WERI-Rb-1 (cell line): ENCODE measurements around the gene PPFIA2.

Experiments used
- DNase-seq: peaks from one replicate; pipeline ENCODE4 v3.0.0-alpha.2; 2020
- H3K27ac ChIP-seq: fragments of 250-450 bp; sonication (Bioruptor Pico); 2 replicates; pipeline ENCODE4 v1.5.1; 2020; ENCODE audit warnings: mild to moderate bottlenecking, moderate library complexity
- H3K27me3 ChIP-seq: fragments of 250-450 bp; sonication (Bioruptor Pico); 2 replicates; pipeline ENCODE4 v1.5.1; 2021; ENCODE audit warnings: mild to moderate bottlenecking, low read depth, moderate library complexity; ENCODE audit not compliant: insufficient read depth, severe bottlenecking
- H3K36me3 ChIP-seq: fragments of 250-450 bp; sonication (Bioruptor Pico); 2 replicates; pipeline ENCODE4 v1.5.1; 2020; ENCODE audit warnings: mild to moderate bottlenecking, moderate library complexity
- H3K4me3 ChIP-seq: 2 replicates; pipeline ENCODE4 v1.5.1; 2011; ENCODE audit warnings: low read depth, mild to moderate bottlenecking, control low read depth, low read length
- H3K9me3 ChIP-seq: fragments of 250-450 bp; sonication (Bioruptor Pico); 2 replicates; pipeline ENCODE4 v1.5.1; 2021; ENCODE audit warnings: mild to moderate bottlenecking, moderate library complexity; ENCODE audit not compliant: severe bottlenecking
- TF ChIP-seq, protein P1 (sequence below): IDR thresholded peaks from 2 replicates; pipeline ENCODE4 v1.5.1; 2011; ENCODE audit warnings: low read depth, mild to moderate bottlenecking, control low read depth, inconsistent platforms, low read length

Gene PPFIA2

DNA sequence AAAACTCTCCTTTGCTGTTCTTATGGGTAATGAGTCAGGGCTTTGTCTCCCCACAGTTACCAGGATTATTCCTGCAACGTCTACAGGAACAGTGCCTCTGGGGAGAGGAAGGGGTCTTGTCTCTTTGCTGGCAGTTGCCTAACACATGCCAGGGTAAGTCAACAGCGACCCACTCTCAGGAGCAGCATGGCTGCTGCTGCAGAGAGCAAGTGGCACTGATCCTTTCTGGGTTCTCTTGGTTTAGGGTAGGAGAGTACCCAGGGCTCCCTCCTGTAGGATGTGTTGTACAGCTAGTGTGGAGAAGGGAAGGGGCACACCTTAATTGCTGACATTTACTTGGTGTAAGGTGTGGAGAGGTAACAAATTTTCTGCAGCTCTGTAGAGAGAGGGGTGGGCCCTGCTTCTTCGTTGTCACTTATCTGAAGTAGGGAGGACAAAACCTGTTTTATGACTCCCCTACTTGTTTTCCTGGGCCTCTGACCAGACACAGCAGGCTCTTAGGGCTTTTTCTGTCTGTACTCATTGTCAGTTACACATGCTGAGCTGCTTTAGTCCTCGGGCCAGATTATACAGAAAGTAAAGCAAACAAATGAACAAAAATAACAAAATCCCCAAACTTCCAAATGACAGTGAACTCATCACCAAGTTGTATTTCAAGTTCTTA is 513.1 kb downstream of the PPFIA2 start:
- no peaks in the 10 kb centered on the region for H3K27me3 ChIP-seq
- no peaks in the 10 kb centered on the region for H3K36me3 ChIP-seq
- DNase-seq, result no peak
- peak overlapping the region; percentile 22; the same call in 1 of the 2 replicates for H3K27ac ChIP-seq
- H3K9me3 ChIP-seq, result peaks cover 2% of the 10 kb centered on the region
- H3K4me3 ChIP-seq, result no peak overlapping the region
- TF ChIP-seq, protein P1, sequence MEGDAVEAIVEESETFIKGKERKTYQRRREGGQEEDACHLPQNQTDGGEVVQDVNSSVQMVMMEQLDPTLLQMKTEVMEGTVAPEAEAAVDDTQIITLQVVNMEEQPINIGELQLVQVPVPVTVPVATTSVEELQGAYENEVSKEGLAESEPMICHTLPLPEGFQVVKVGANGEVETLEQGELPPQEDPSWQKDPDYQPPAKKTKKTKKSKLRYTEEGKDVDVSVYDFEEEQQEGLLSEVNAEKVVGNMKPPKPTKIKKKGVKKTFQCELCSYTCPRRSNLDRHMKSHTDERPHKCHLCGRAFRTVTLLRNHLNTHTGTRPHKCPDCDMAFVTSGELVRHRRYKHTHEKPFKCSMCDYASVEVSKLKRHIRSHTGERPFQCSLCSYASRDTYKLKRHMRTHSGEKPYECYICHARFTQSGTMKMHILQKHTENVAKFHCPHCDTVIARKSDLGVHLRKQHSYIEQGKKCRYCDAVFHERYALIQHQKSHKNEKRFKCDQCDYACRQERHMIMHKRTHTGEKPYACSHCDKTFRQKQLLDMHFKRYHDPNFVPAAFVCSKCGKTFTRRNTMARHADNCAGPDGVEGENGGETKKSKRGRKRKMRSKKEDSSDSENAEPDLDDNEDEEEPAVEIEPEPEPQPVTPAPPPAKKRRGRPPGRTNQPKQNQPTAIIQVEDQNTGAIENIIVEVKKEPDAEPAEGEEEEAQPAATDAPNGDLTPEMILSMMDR, result no peak

DNA sequence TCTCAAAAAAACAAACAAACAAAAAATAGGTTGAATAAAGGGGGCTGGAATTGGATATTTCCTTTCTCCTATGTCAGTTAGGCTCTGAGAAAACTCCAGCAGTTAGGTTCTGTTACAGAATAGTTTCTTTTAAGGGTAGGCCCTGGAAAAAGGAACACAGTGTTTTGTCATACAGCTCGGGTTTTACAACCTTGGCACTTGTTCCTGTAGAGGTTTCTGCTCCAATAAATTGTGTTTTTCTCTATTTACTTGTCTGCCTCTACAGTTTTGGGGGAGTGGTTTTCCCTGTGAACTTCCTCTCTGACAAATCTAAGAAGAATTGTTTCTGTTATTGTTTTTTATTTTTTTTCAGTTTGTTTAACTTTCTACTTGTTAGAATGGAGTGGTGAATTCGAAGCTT is 513.7 kb downstream of the PPFIA2 start:
- no peak overlapping the region for H3K4me3 ChIP-seq
- no peaks in the 10 kb centered on the region for H3K36me3 ChIP-seq
- no peak for DNase-seq
- H3K9me3 ChIP-seq, result peaks cover 2% of the 10 kb centered on the region
- H3K27me3 ChIP-seq, result no peaks in the 10 kb centered on the region
- no peak overlapping the region for H3K27ac ChIP-seq
- TF ChIP-seq, protein P1, result no peak

DNA sequence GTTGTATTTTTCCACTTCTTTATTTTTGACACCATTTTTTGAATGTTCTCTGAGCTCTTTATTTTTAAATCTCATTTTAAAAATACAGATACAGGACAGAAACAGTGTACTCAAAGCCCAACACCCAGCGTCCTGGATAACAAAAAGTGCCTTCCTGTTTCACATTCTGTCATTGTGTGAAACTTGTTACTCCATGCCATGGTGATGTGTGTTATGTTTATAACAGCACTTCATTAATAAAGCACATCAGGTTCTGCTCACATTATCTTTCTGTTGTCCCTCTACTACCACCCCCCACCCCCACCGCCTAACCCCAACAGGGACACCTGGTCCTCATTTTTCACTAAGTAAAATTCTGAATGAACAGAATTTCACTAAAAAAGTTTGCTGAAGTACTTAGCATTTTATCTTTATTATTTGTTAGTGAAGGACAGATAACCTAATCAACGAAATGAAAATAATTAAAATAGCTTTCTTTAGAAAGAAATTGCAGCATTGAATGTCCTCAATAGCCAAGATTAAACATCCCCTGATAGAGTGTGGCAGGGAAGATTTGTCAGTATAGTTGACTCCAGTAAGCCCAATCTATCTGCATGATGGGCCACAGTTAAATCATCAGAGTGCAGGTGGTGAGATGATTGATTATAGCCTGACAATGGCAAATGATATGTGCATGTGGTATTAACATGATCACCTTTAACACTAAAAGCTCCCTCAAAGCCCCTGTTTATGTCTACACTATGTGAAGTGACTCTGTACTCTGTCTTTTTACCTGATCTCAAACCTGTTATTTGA is 527.4 kb downstream of the PPFIA2 start:
- TF ChIP-seq, protein P1, result no peak
- H3K27me3 ChIP-seq, result no peaks in the 10 kb centered on the region
- H3K4me3 ChIP-seq, result no peak overlapping the region
- no peak overlapping the region for H3K27ac ChIP-seq
- no peak for DNase-seq
- no peaks in the 10 kb centered on the region for H3K9me3 ChIP-seq
- no peaks in the 10 kb centered on the region for H3K36me3 ChIP-seq

DNA sequence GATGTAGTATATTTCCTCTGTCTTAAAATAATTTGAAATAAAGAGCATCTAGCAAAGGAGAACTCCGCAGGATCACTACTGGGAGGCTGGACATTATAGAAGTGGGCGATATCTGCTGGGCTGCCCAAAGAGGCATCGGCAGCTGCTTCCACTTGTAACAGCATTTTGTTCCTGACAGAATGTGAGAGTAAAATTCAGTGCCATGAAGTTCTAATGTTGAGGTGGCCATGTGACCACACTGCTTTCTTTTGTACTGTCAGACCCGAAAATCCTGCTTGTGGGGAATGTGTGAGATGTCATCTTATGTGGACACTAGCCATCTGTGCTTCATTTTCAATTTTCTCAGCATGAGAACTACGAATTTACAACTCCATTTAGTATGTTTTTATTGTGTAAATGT is 529.4 kb downstream of the PPFIA2 start:
- Histone ChIP-seq H3K27me3 (no peaks in the 10 kb centered on the region), H3K4me3 (no peak overlapping the region), H3K27ac (no peak overlapping the region), H3K36me3 (no peaks in the 10 kb centered on the region), H3K9me3 (no peaks in the 10 kb centered on the region)
- DNase-seq, result no peak
- TF ChIP-seq, protein P1, result no peak

DNA sequence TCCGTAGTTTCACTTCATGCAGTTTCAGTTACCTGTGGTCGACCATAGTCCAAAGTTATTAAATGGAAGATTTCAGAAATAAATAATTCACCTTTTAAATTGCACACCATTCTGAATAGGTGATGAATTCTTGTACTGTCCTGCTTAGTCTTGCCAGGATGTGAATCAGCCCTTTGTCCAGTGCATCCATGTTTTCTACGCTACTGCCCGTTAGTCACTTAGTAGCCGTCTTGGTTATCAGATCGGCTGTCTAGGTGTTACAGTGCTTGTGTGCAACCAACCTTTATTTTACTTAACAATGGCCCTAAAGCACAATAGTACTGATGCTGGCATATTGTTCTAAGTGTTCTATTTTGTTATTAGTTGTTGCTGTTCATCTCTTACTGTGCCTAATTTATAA is 534.5 kb downstream of the PPFIA2 start:
- DNase-seq, result no peak
- TF ChIP-seq, protein P1, result no peak
- Histone ChIP-seq H3K27ac (no peak overlapping the region), H3K4me3 (no peak overlapping the region), H3K27me3 (no peaks in the 10 kb centered on the region), H3K9me3 (no peaks in the 10 kb centered on the region), H3K36me3 (no peaks in the 10 kb centered on the region)
